Natural killer cell (primary cell): Measurements from ENCODE around the gene IFNA1. TPM values are rescaled to one million over a fixed set of nuclear protein-coding genes. Genes with fewer than 3 reads are reported as not detected.
A peak's percentile ranks its signal among the peaks of the same experiment; 100 is the strongest.

Experiments used
- ATAC-seq, 3 donors: fragments of 150-1000 bp in 2 of 3; fragments of 200-7000 bp in 1 of 3; cut with Tn5 transposase; 1 replicate in 1 of 3; 2 replicates in 2 of 3; pipeline ENCODE4 v1.10.0; 2021; ENCODE audit warnings: mild to moderate bottlenecking in 2 of 3, moderate library complexity in 2 of 3
- DNase-seq, 2 donors: peaks; one replicate each; pipeline versions ENCODE4 v3.0.0 to v3.0.0-alpha.2; 2013 to 2021; ENCODE audit warnings: mixed read lengths in 1 of 2
- H3K27ac ChIP-seq: one replicate; pipeline ENCODE4 v1.5.1; 2013; ENCODE audit warnings: mild to moderate bottlenecking, low read length
- H3K27me3 ChIP-seq: one replicate; pipeline ENCODE4 v1.6.1; 2013; ENCODE audit warnings: low read length; ENCODE audit not compliant: control insufficient read depth, insufficient read depth
- H3K36me3 ChIP-seq: one replicate; pipeline ENCODE4 v1.6.1; 2013; ENCODE audit warnings: low read length; ENCODE audit not compliant: control insufficient read depth, insufficient read depth
- H3K4me1 ChIP-seq: one replicate; pipeline ENCODE4 v1.6.1; 2013; ENCODE audit warnings: low read length; ENCODE audit not compliant: control insufficient read depth, insufficient read depth
- H3K4me3 ChIP-seq: one replicate; pipeline ENCODE4 v1.5.1; 2013; ENCODE audit warnings: low read length
- H3K9me3 ChIP-seq: one replicate; pipeline ENCODE4 v1.6.1; 2013; ENCODE audit warnings: low read length; ENCODE audit not compliant: control insufficient read depth, insufficient read depth
- H3K27ac Mint-ChIP-seq, 2 donors: one replicate each; pipeline ENCODE4 v1.8.0; 2022; ENCODE audit warnings: mild to moderate bottlenecking in 2 of 2, mixed read lengths in 2 of 2, moderate library complexity in 1 of 2
- H3K27me3 Mint-ChIP-seq, 2 donors: one replicate each; pipeline ENCODE4 v1.8.0; 2022; ENCODE audit warnings: low read depth in 2 of 2, mixed read lengths in 2 of 2
- H3K36me3 Mint-ChIP-seq: one replicate; pipeline ENCODE4 v1.8.0; 2022; ENCODE audit warnings: mixed read lengths
- H3K4me1 Mint-ChIP-seq, 2 donors: one replicate each; pipeline ENCODE4 v1.8.0; 2022; ENCODE audit warnings: mixed read lengths in 2 of 2
- H3K4me3 Mint-ChIP-seq: one replicate; pipeline ENCODE4 v1.8.0; 2022; ENCODE audit warnings: mild to moderate bottlenecking, moderate library complexity, mixed read lengths
- H3K9me3 Mint-ChIP-seq, 2 donors: one replicate each; pipeline ENCODE4 v1.8.0; 2022; ENCODE audit warnings: mixed read lengths in 2 of 2
- CTCF ChIP-seq: fragments of 200-600 bp; IDR thresholded peaks from one replicate; pipeline ENCODE4 v1.8.0; 2022; ENCODE audit warnings: antibody characterized with exemption
- WGBS: methylation state at CpG from one replicate; pipeline ENCODE4 v1.1.7; 2013; ENCODE audit warnings: missing lambda C conversion rate; ENCODE audit not compliant: insufficient coverage; 5-methylcytosine and 5-hydroxymethylcytosine counted together
- intact Hi-C: fragments of 100-400 bp; cut with micrococcal nuclease; formaldehyde crosslinking; loops from one replicate; pipeline ENCODE4 v1.14.2; 2022
- total RNA-seq, 4 donors: library from RNA; stranded (reverse); fragments of 120-200 nt in 1 of 4; gene quantifications; one replicate each; pipeline versions ENCODE4 v1.2.3 to v1.2.4, GENCODE V29; 2013 to 2022

Gene IFNA1
- total RNA-seq, 3 donors from 2014 or later (not counting 1 experiment from before 2014, with no cell fraction given): not detected

- intact Hi-C loops: no loop called here
- Mint-ChIP-seq H3K27me3 (peaks cover 21 to 42% of the 10 kb centered on the region in 2 donors), H3K4me3 (no peak overlapping the region), H3K4me1 (no peaks in the 10 kb centered on the region), H3K36me3 (no peaks in the 10 kb centered on the region), H3K9me3 (no peaks in the 10 kb centered on the region), H3K27ac (no peak overlapping the region)
- TF ChIP-seq CTCF: no peak
- Histone ChIP-seq H3K27me3 (peaks cover 6% of the 10 kb centered on the region), H3K4me1 (no peaks in the 10 kb centered on the region), H3K36me3 (no peaks in the 10 kb centered on the region), H3K27ac (no peak overlapping the region), H3K4me3 (no peak overlapping the region), H3K9me3 (no peaks in the 10 kb centered on the region)
- WGBS: 55% methylated on average over 4 of the region's 5 CpGs
- ATAC-seq (peak in 1 of 3 donors; percentile 46), DNase-seq (peak in 1 of 2 donors; percentile 36)
Observed at GRCh38 chr9:21413624-21414023, 26.6 kb upstream of the IFNA1 start.

- intact Hi-C loops: no loop called here
- H3K36me3 Mint-ChIP-seq: no peaks in the 10 kb centered on the region
- Histone ChIP-seq H3K4me3 (no peak overlapping the region), H3K27me3 (peaks cover 6% of the 10 kb centered on the region), H3K27ac (no peak overlapping the region), H3K9me3 (no peaks in the 10 kb centered on the region), H3K36me3 (no peaks in the 10 kb centered on the region), H3K4me1 (no peaks in the 10 kb centered on the region)
- no peak for TF ChIP-seq CTCF
- H3K4me3 Mint-ChIP-seq: no peak overlapping the region
- DNase-seq: no peak
- ATAC-seq: no peak
- no peaks in the 10 kb centered on the region for H3K9me3 Mint-ChIP-seq
- 78% methylated on average over 2 of the region's 2 CpGs for WGBS
- H3K27ac Mint-ChIP-seq: no peak overlapping the region
- H3K27me3 Mint-ChIP-seq: peaks cover 19 to 42% of the 10 kb centered on the region in 2 donors
- no peaks in the 10 kb centered on the region for H3K4me1 Mint-ChIP-seq
Observed at GRCh38 chr9:21414220-21414940, 25.9 kb upstream of the IFNA1 start.

GRCh38 chr9:21415493-21416267 lies 24.6 kb upstream of the IFNA1 start:
- Histone ChIP-seq H3K27me3 (no peaks in the 10 kb centered on the region), H3K9me3 (no peaks in the 10 kb centered on the region), H3K36me3 (no peaks in the 10 kb centered on the region), H3K4me1 (no peaks in the 10 kb centered on the region), H3K4me3 (no peak overlapping the region), H3K27ac (no peak overlapping the region)
- H3K4me1 Mint-ChIP-seq: no peaks in the 10 kb centered on the region
- intact Hi-C loops: no loop called here
- H3K4me3 Mint-ChIP-seq: no peak overlapping the region
- WGBS: 98% methylated on average over 5 of the region's 5 CpGs
- no peak overlapping the region for H3K27ac Mint-ChIP-seq
- ATAC-seq: no peak
- no peak for TF ChIP-seq CTCF
- DNase-seq: no peak
- no peaks in the 10 kb centered on the region for H3K9me3 Mint-ChIP-seq
- H3K27me3 Mint-ChIP-seq: peaks cover 15 to 37% of the 10 kb centered on the region in 2 donors
- no peaks in the 10 kb centered on the region for H3K36me3 Mint-ChIP-seq
